HEK293 (cell line): Measurements from ENCODE around the gene CAND2.

ENCODE experiments used
- CTCF ChIA-PET: fragments of 350-600 bp; formaldehyde crosslinking; extraction: SDS; loops from one replicate; lab custom pipeline; 2021; ENCODE audit warnings: antibody characterized with exemption; lab: Yijun Ruan, JAX
- POLR2A ChIA-PET: fragments of 300-600 bp; formaldehyde crosslinking; extraction: SDS; loops from one replicate; lab custom pipeline; 2020; ENCODE audit warnings: antibody characterized with exemption, inconsistent platforms; lab: Yijun Ruan, JAX
- H3K27ac ChIP-seq: fragments of 200-500 bp; sonication (Bioruptor generic); 2 replicates; pipeline ENCODE4 v1.5.1; 2014; ENCODE audit warnings: low read depth, low read length, control low read depth, inconsistent platforms; ENCODE audit errors: extremely low read depth
- H3K36me3 ChIP-seq, 2 experiments: fragments of 200-500 bp in 1 of 2; sonication (Bioruptor generic) in 1 of 2; 1 replicate in 1 of 2; 2 replicates in 1 of 2; pipeline ENCODE4 v1.5.1; 2014 to 2017; ENCODE audit warnings: inconsistent platforms in 2 of 2, low read length in 2 of 2; ENCODE audit not compliant: control insufficient read depth in 2 of 2, insufficient read depth in 1 of 2
- H3K4me1 ChIP-seq: fragments of 200-500 bp; sonication (Bioruptor generic); 2 replicates; pipeline ENCODE4 v1.5.1; 2014; ENCODE audit warnings: mild to moderate bottlenecking, low read length, inconsistent platforms; ENCODE audit not compliant: control insufficient read depth, insufficient read depth
- H3K4me3 ChIP-seq: 2 replicates; pipeline ENCODE4 v1.5.1; 2011; ENCODE audit warnings: low read depth, mild to moderate bottlenecking, control low read depth, low read length, moderate library complexity
- H3K9me3 ChIP-seq: fragments of 200-500 bp; sonication (Bioruptor generic); 2 replicates; pipeline ENCODE4 v1.5.1; 2014; ENCODE audit warnings: low read depth, low read length, inconsistent platforms; ENCODE audit not compliant: control insufficient read depth, insufficient read depth
- HOXA7 ChIP-seq: sonication (generic); formaldehyde crosslinking; IDR thresholded peaks from 2 replicates; pipeline ENCODE4 v1.8.1; 2022; ENCODE audit warnings: missing genetic modification reagents, borderline replicate concordance
- KLF7 ChIP-seq: fragments of 450-650 bp; formaldehyde crosslinking; IDR thresholded peaks from 2 replicates; pipeline ENCODE4 v1.5.1; 2016; ENCODE audit warnings: missing biosample characterization, missing genetic modification characterization, borderline replicate concordance
- MZF1 ChIP-seq: fragments of 450-650 bp; formaldehyde crosslinking; IDR thresholded peaks from 2 replicates; pipeline ENCODE4 v1.5.1; 2017; ENCODE audit warnings: missing biosample characterization, missing genetic modification characterization, borderline replicate concordance
- SETDB1 ChIP-seq: IDR thresholded peaks from one replicate; pipeline ENCODE4 v1.6.1; 2017; ENCODE audit warnings: mild to moderate bottlenecking, low read length, moderate library complexity, mixed read lengths; ENCODE audit not compliant: insufficient read length
- TCF7L2 ChIP-seq: IDR thresholded peaks from 2 replicates; pipeline ENCODE4 v1.6.1; 2011; ENCODE audit warnings: low read depth, mild to moderate bottlenecking, inconsistent platforms, low read length, moderate library complexity, borderline replicate concordance
- ZBTB20 ChIP-seq: fragments of 450-650 bp; formaldehyde crosslinking; IDR thresholded peaks from 2 replicates; pipeline ENCODE4 v1.5.1; 2016; ENCODE audit warnings: missing biosample characterization, missing genetic modification characterization
- ZFP37 ChIP-seq: fragments of 450-650 bp; formaldehyde crosslinking; IDR thresholded peaks from 2 replicates; pipeline ENCODE4 v1.5.1; 2016; ENCODE audit warnings: missing biosample characterization, missing genetic modification characterization
- ZFP69B ChIP-seq: fragments of 450-650 bp; formaldehyde crosslinking; IDR thresholded peaks from 2 replicates; pipeline ENCODE4 v1.5.1; 2016; ENCODE audit warnings: missing biosample characterization, missing genetic modification characterization
- ZIC2 ChIP-seq: fragments of 450-650 bp; formaldehyde crosslinking; IDR thresholded peaks from 2 replicates; pipeline ENCODE4 v1.5.1; 2016; ENCODE audit warnings: missing biosample characterization, missing genetic modification characterization
- ZNF350 ChIP-seq: fragments of 450-650 bp; formaldehyde crosslinking; IDR thresholded peaks from 2 replicates; pipeline ENCODE4 v1.5.0; 2017; ENCODE audit warnings: missing biosample characterization, mild to moderate bottlenecking, missing genetic modification characterization
- ZNF354C ChIP-seq: fragments of 450-650 bp; formaldehyde crosslinking; IDR thresholded peaks from 2 replicates; pipeline ENCODE4 v1.5.1; 2016; ENCODE audit warnings: missing biosample characterization, missing genetic modification characterization, low read depth, borderline replicate concordance
- ZNF366 ChIP-seq: fragments of 450-650 bp; formaldehyde crosslinking; conservative IDR thresholded peaks from 2 replicates; pipeline ENCODE4 v1.5.1; 2016; ENCODE audit warnings: missing biosample characterization, missing genetic modification characterization
- ZNF394 ChIP-seq: fragments of 450-650 bp; formaldehyde crosslinking; IDR thresholded peaks from 2 replicates; pipeline ENCODE4 v1.5.1; 2016; ENCODE audit warnings: missing biosample characterization, missing genetic modification characterization, mild to moderate bottlenecking, moderate library complexity, borderline replicate concordance
- ZNF404 ChIP-seq: fragments of 450-650 bp; formaldehyde crosslinking; IDR thresholded peaks from 2 replicates; pipeline ENCODE4 v1.5.1; 2017; ENCODE audit warnings: missing biosample characterization, missing genetic modification characterization
- ZNF514 ChIP-seq: fragments of 450-650 bp; formaldehyde crosslinking; IDR thresholded peaks from 2 replicates; pipeline ENCODE4 v1.5.1; 2016; ENCODE audit warnings: missing biosample characterization, missing genetic modification characterization
- ZNF549 ChIP-seq: fragments of 450-650 bp; IDR thresholded peaks from 2 replicates; pipeline ENCODE4 v1.5.1; 2018; ENCODE audit warnings: missing biosample characterization, missing genetic modification characterization, mild to moderate bottlenecking, inconsistent platforms, moderate library complexity
- ZNF777 ChIP-seq: fragments of 450-650 bp; formaldehyde crosslinking; IDR thresholded peaks from 2 replicates; pipeline ENCODE4 v1.5.1; 2017; ENCODE audit warnings: missing biosample characterization, missing genetic modification characterization, borderline replicate concordance
- ZNF792 ChIP-seq: fragments of 450-650 bp; formaldehyde crosslinking; IDR thresholded peaks from 2 replicates; pipeline ENCODE4 v1.5.1; 2016; ENCODE audit warnings: missing biosample characterization, missing genetic modification characterization
- TF ChIP-seq, protein P1 (sequence below): fragments of 450-650 bp; IDR thresholded peaks from 2 replicates; pipeline ENCODE4 v1.5.1; 2018; ENCODE audit warnings: missing biosample characterization, missing genetic modification characterization
- TF ChIP-seq, protein P2 (sequence below): fragments of 450-650 bp; formaldehyde crosslinking; conservative IDR thresholded peaks from 2 replicates; pipeline ENCODE4 v1.5.1; 2016; ENCODE audit warnings: low read depth, missing biosample characterization, missing genetic modification characterization
- TF ChIP-seq, protein P3 (sequence below): fragments of 450-650 bp; IDR thresholded peaks from 2 replicates; pipeline ENCODE4 v1.5.1; 2018; ENCODE audit warnings: missing biosample characterization, mild to moderate bottlenecking, missing genetic modification characterization
- TF ChIP-seq, protein P4 (sequence below): fragments of 450-650 bp; formaldehyde crosslinking; IDR thresholded peaks from 2 replicates; pipeline ENCODE4 v1.5.1; 2016; ENCODE audit warnings: missing biosample characterization, missing genetic modification characterization
- TF ChIP-seq, protein P5 (sequence below): fragments of 450-650 bp; formaldehyde crosslinking; IDR thresholded peaks from 2 replicates; pipeline ENCODE4 v1.5.1; 2017; ENCODE audit warnings: missing biosample characterization, missing genetic modification characterization
- TF ChIP-seq, protein P6 (sequence below): fragments of 450-650 bp; formaldehyde crosslinking; IDR thresholded peaks from 2 replicates; pipeline ENCODE4 v1.5.1; 2016; ENCODE audit warnings: missing biosample characterization, missing genetic modification characterization

Gene CAND2

DNA sequence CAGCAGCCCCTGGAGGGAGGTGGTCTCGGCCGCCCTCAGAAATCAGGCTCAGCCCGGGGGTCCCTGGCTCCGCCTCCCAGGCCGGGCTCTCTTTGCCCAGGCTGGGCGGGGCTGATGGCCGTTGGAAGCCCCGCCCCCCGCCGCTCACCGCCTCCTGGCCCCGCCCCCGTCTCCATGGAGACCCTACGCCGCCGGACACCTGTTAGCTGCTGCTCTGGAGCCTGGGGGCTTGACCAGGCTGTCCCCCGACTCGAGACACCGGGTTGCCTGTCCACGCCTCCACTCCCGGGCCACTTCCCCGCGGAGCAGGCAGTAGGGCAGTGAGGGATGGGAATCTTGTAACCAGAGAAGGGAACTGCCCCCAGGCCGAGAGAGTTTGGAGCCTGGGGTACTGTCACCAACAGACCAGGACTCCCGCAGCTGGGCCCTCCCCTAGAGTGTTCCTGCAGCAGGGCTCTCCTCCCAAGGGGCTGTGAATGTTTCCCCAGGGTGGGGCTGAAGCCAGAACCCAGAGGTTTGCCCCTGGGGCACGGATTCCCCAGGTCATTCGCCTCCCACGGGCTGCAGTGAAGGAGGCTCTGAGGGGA lies 72.6 kb downstream of the CAND2 start (continued):
- TF ChIP-seq, protein P1, sequence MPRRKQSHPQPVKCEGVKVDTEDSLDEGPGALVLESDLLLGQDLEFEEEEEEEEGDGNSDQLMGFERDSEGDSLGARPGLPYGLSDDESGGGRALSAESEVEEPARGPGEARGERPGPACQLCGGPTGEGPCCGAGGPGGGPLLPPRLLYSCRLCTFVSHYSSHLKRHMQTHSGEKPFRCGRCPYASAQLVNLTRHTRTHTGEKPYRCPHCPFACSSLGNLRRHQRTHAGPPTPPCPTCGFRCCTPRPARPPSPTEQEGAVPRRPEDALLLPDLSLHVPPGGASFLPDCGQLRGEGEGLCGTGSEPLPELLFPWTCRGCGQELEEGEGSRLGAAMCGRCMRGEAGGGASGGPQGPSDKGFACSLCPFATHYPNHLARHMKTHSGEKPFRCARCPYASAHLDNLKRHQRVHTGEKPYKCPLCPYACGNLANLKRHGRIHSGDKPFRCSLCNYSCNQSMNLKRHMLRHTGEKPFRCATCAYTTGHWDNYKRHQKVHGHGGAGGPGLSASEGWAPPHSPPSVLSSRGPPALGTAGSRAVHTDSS: no peak
- TF ChIP-seq, protein P2, sequence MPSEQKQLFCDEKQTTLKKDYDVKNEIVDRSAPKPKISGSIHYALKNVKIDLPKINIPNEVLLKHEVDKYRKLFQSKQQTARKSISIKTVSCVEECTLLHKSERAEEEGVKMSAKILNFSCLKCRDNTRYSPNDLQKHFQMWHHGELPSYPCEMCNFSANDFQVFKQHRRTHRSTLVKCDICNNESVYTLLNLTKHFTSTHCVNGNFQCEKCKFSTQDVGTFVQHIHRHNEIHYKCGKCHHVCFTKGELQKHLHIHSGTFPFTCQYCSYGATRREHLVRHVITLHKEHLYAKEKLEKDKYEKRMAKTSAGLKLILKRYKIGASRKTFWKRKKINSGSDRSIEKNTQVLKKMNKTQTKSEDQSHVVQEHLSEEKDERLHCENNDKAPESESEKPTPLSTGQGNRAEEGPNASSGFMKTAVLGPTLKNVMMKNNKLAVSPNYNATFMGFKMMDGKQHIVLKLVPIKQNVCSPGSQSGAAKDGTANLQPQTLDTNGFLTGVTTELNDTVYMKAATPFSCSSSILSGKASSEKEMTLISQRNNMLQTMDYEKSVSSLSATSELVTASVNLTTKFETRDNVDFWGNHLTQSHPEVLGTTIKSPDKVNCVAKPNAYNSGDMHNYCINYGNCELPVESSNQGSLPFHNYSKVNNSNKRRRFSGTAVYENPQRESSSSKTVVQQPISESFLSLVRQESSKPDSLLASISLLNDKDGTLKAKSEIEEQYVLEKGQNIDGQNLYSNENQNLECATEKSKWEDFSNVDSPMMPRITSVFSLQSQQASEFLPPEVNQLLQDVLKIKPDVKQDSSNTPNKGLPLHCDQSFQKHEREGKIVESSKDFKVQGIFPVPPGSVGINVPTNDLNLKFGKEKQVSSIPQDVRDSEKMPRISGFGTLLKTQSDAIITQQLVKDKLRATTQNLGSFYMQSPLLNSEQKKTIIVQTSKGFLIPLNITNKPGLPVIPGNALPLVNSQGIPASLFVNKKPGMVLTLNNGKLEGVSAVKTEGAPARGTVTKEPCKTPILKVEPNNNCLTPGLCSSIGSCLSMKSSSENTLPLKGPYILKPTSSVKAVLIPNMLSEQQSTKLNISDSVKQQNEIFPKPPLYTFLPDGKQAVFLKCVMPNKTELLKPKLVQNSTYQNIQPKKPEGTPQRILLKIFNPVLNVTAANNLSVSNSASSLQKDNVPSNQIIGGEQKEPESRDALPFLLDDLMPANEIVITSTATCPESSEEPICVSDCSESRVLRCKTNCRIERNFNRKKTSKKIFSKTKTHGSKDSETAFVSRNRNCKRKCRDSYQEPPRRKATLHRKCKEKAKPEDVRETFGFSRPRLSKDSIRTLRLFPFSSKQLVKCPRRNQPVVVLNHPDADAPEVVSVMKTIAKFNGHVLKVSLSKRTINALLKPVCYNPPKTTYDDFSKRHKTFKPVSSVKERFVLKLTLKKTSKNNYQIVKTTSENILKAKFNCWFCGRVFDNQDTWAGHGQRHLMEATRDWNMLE (tag by site-specific recombination): no peak
- TF ChIP-seq, protein P3, sequence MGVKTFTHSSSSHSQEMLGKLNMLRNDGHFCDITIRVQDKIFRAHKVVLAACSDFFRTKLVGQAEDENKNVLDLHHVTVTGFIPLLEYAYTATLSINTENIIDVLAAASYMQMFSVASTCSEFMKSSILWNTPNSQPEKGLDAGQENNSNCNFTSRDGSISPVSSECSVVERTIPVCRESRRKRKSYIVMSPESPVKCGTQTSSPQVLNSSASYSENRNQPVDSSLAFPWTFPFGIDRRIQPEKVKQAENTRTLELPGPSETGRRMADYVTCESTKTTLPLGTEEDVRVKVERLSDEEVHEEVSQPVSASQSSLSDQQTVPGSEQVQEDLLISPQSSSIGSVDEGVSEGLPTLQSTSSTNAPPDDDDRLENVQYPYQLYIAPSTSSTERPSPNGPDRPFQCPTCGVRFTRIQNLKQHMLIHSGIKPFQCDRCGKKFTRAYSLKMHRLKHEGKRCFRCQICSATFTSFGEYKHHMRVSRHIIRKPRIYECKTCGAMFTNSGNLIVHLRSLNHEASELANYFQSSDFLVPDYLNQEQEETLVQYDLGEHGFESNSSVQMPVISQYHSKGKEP (tag by site-specific recombination): no peak
- no peak for TF ChIP-seq KLF7 (tag by site-specific recombination)
- no peak for TF ChIP-seq ZNF354C (tag by site-specific recombination)
- TF ChIP-seq, protein P4, sequence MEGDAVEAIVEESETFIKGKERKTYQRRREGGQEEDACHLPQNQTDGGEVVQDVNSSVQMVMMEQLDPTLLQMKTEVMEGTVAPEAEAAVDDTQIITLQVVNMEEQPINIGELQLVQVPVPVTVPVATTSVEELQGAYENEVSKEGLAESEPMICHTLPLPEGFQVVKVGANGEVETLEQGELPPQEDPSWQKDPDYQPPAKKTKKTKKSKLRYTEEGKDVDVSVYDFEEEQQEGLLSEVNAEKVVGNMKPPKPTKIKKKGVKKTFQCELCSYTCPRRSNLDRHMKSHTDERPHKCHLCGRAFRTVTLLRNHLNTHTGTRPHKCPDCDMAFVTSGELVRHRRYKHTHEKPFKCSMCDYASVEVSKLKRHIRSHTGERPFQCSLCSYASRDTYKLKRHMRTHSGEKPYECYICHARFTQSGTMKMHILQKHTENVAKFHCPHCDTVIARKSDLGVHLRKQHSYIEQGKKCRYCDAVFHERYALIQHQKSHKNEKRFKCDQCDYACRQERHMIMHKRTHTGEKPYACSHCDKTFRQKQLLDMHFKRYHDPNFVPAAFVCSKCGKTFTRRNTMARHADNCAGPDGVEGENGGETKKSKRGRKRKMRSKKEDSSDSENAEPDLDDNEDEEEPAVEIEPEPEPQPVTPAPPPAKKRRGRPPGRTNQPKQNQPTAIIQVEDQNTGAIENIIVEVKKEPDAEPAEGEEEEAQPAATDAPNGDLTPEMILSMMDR (tag by site-specific recombination): no peak
- no peak for TF ChIP-seq ZNF777 (tag by site-specific recombination)
- peak; percentile 89 for TF ChIP-seq ZIC2 (tag by site-specific recombination)
- TF ChIP-seq HOXA7: no peak
- TF ChIP-seq TCF7L2: no peak

DNA sequence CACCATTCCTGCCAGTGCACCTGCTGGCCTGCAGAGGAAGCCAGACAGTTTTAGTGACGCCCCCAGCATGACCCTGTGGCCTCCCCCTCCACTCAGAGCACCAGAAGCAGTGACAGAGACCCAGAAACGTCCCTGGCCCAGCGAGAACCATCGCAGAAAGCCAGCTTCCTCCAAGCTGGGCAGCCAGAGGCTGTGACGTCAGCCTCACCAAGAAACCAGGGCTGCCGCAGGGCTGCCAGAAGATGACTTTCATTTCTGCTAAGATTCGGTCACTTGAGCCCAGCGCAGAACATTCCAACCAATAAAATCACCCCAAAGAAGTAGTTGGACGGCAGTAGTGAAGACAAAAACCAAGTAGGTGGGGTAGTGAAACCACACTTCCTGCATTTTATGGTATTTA lies 74.5 kb downstream of the CAND2 start:
- Histone ChIP-seq H3K4me3 (no peak overlapping the region), H3K36me3 (no peaks in the 10 kb centered on the region)
- CTCF ChIA-PET: interaction anchor here (0.7 to 5.7 kb wide), 3 partner anchors 18 to 62 kb away, joined by 3 to 71 read pairs (median 3); no protein-coding TSS in a partner anchor
- POLR2A ChIA-PET: no interaction called here
- TF ChIP-seq ZBTB20: no peak
- no peak for TF ChIP-seq ZNF350
- no peak for TF ChIP-seq SETDB1
- no peak for TF ChIP-seq ZNF366 (tag by site-specific recombination)
- no peak for TF ChIP-seq ZNF394 (tag by site-specific recombination)
- no peak for TF ChIP-seq ZFP69B
- no peak for TF ChIP-seq ZNF514 (tag by site-specific recombination)
- TF ChIP-seq ZFP37: no peak
- no peak for TF ChIP-seq ZNF549 (tag by site-specific recombination)
- TF ChIP-seq ZNF404: no peak
- TF ChIP-seq, protein P5, sequence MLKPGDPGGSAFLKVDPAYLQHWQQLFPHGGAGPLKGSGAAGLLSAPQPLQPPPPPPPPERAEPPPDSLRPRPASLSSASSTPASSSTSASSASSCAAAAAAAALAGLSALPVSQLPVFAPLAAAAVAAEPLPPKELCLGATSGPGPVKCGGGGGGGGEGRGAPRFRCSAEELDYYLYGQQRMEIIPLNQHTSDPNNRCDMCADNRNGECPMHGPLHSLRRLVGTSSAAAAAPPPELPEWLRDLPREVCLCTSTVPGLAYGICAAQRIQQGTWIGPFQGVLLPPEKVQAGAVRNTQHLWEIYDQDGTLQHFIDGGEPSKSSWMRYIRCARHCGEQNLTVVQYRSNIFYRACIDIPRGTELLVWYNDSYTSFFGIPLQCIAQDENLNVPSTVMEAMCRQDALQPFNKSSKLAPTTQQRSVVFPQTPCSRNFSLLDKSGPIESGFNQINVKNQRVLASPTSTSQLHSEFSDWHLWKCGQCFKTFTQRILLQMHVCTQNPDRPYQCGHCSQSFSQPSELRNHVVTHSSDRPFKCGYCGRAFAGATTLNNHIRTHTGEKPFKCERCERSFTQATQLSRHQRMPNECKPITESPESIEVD: no peak
- no peak for TF ChIP-seq ZNF792 (tag by site-specific recombination)
- no peak for TF ChIP-seq MZF1
- TF ChIP-seq, protein P6, sequence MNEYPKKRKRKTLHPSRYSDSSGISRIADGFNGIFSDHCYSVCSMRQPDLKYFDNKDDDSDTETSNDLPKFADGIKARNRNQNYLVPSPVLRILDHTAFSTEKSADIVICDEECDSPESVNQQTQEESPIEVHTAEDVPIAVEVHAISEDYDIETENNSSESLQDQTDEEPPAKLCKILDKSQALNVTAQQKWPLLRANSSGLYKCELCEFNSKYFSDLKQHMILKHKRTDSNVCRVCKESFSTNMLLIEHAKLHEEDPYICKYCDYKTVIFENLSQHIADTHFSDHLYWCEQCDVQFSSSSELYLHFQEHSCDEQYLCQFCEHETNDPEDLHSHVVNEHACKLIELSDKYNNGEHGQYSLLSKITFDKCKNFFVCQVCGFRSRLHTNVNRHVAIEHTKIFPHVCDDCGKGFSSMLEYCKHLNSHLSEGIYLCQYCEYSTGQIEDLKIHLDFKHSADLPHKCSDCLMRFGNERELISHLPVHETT (tag by site-specific recombination): no peak
- TF ChIP-seq, all 188 proteins: peak for 0
- H3K4me1 ChIP-seq: no peaks in the 10 kb centered on the region
- no peaks in the 10 kb centered on the region for H3K9me3 ChIP-seq
- H3K27ac ChIP-seq: no peak overlapping the region
